Stimulated activated CD8-positive, alpha-beta memory T cell treated with anti-CD3 and anti-CD28 coated beads, Interleukin-2, amount 100 ng/mL, for 1 hour (primary cell): ENCODE results near the gene ACOT2.

Source experiments
- DNase-seq, 2 donors: peaks; one replicate each; pipeline ENCODE4 v3.0.0-alpha.2; 2020; ENCODE audit warnings: low read depth in 2 of 2

ACOT2 gene

GRCh38 chr14:73613419-73613963 lies 44.5 kb downstream of the ACOT2 start:
- no peak for DNase-seq

- no peak for DNase-seq
These were observed 47.8 kb downstream of the ACOT2 start for GRCh38 chr14:73616831-73617230.

- no peak for DNase-seq
These were observed 50.5 kb downstream of the ACOT2 start for GRCh38 chr14:73619524-73619923.

GRCh38 chr14:73620268-73620667 lies 51.3 kb downstream of the ACOT2 start:
- DNase-seq, result no peak

- no peak for DNase-seq
These were observed 54.6 kb downstream of the ACOT2 start for GRCh38 chr14:73623504-73624054.
